ENCODE measurements around the gene EMP1. TPM values are rescaled to one million over a fixed set of nuclear protein-coding genes. Genes with fewer than 3 reads are reported as not detected.

The EMP1 gene
- total RNA-seq, 2 donors from 2014 or later = 265 to 667 TPM

GRCh38 chr12:13253966-13254760 is 57.6 kb downstream of the EMP1 start:
- no peak for TF ChIP-seq CTCF (IDR thresholded peaks at IDR 0.05)
- no peaks in the 10 kb centered on the region for H3K4me1 ChIP-seq
- no peaks in the 10 kb centered on the region for H3K27me3 ChIP-seq
- no peak for DNase-seq
- H3K9ac ChIP-seq (ENCODE audit: low read depth in 2 of 2, low read length in 2 of 2) = no peak overlapping the region
- H3K9me3 ChIP-seq = no peaks in the 10 kb centered on the region
- intact Hi-C loops (cut with DNase I) = no loop called here
- no peak overlapping the region for H3K4me3 ChIP-seq
- H3K36me3 ChIP-seq = no peaks in the 10 kb centered on the region
- no peak overlapping the region for H3K27ac ChIP-seq

- Histone ChIP-seq H3K4me3 (no peak overlapping the region), H3K27ac (no peak overlapping the region), H3K9ac (ENCODE audit: low read depth in 2 of 2, low read length in 2 of 2) (no peak overlapping the region), H3K36me3 (no peaks in the 10 kb centered on the region), H3K4me1 (no peaks in the 10 kb centered on the region), H3K27me3 (no peaks in the 10 kb centered on the region), H3K9me3 (no peaks in the 10 kb centered on the region)
- peak; percentile 96 for DNase-seq
- TF ChIP-seq CTCF (IDR thresholded peaks at IDR 0.05) = peak; percentile 96
- intact Hi-C loops (cut with DNase I) = loop anchor here (5.0 kb wide), 1 partner anchor 911 kb away; no protein-coding TSS in a partner anchor
These were observed 59.5 kb downstream of the EMP1 start for GRCh38 chr12:13255792-13256691.

- H3K9me3 ChIP-seq = no peaks in the 10 kb centered on the region
- no peak overlapping the region for H3K27ac ChIP-seq
- no peak overlapping the region for H3K4me3 ChIP-seq
- no peak overlapping the region for H3K9ac ChIP-seq (ENCODE audit: low read depth in 2 of 2, low read length in 2 of 2)
- DNase-seq = no peak
- no peaks in the 10 kb centered on the region for H3K4me1 ChIP-seq
- no peak for TF ChIP-seq CTCF (IDR thresholded peaks at IDR 0.05)
- H3K36me3 ChIP-seq = no peaks in the 10 kb centered on the region
- no peaks in the 10 kb centered on the region for H3K27me3 ChIP-seq
- intact Hi-C loops (cut with DNase I) = loop anchor here (5.0 kb wide), 1 partner anchor 911 kb away; no protein-coding TSS in a partner anchor
These were observed 60.1 kb downstream of the EMP1 start for GRCh38 chr12:13256692-13257045.

- DNase-seq = no peak
- TF ChIP-seq CTCF (IDR thresholded peaks at IDR 0.05) = no peak
- Histone ChIP-seq H3K9me3 (no peaks in the 10 kb centered on the region), H3K9ac (ENCODE audit: low read depth in 2 of 2, low read length in 2 of 2) (no peak overlapping the region), H3K4me3 (no peak overlapping the region), H3K27ac (no peak overlapping the region), H3K36me3 (no peaks in the 10 kb centered on the region), H3K27me3 (no peaks in the 10 kb centered on the region), H3K4me1 (no peaks in the 10 kb centered on the region)
- intact Hi-C loops (cut with DNase I) = loop anchor here (5.0 kb wide), 1 partner anchor 910 kb away; no protein-coding TSS in a partner anchor
These were observed 60.9 kb downstream of the EMP1 start for GRCh38 chr12:13257356-13257875.

- no peak for DNase-seq
- H3K4me3 ChIP-seq = no peak overlapping the region
- H3K36me3 ChIP-seq = no peaks in the 10 kb centered on the region
- H3K9ac ChIP-seq (ENCODE audit: low read depth in 2 of 2, low read length in 2 of 2) = no peak overlapping the region
- no peak overlapping the region for H3K27ac ChIP-seq
- TF ChIP-seq CTCF (IDR thresholded peaks at IDR 0.05) = no peak
- no peaks in the 10 kb centered on the region for H3K27me3 ChIP-seq
- no peaks in the 10 kb centered on the region for H3K4me1 ChIP-seq
- no peaks in the 10 kb centered on the region for H3K9me3 ChIP-seq
- intact Hi-C loops (cut with DNase I) = loop anchor here (5.0 kb wide), 1 partner anchor 909 kb away; no protein-coding TSS in a partner anchor
These were observed 61.7 kb downstream of the EMP1 start for GRCh38 chr12:13258197-13258596.

All from colonic mucosa (tissue), 4 donors.